Adipose tissue (tissue), 3 donors: ENCODE results near the gene MMP11. TPM values are rescaled to one million over a fixed set of nuclear protein-coding genes. Genes with fewer than 3 reads are reported as not detected.

ENCODE experiments used
- H3K27ac ChIP-seq: one replicate; pipeline ENCODE4 v1.5.1; 2013; ENCODE audit warnings: low read depth, low read length
- WGBS, 3 donors: extraction: QIAGEN DNeasy Blood & Tissue Kit; methylation state at CpG; one replicate each; pipeline ENCODE4 v1.1.7; 2013; 5-methylcytosine and 5-hydroxymethylcytosine counted together
- polyA plus RNA-seq, 3 donors: library from polyadenylated mRNA; stranded (reverse); fragments of 200-250 nt; gene quantifications; one replicate each; pipeline ENCODE4 v1.2.3, GENCODE V29; 2013
- donor health status: healthy with polysubstance abuse.
- donor health status: Bipolar disorder and iron deficiency.
- donor health status: healthy.

The MMP11 gene
- polyA plus RNA-seq, 3 donors: 0.66 to 1.9 (median 1.6) TPM

- no peak overlapping the region for H3K27ac ChIP-seq
- WGBS, 3 donors: 85 to 91% (median 87%) methylated on average over 11 of the region's 11 CpGs
Measured at GRCh38 chr22:23777776-23778576, 5.3 kb downstream of the MMP11 start.

DNA sequence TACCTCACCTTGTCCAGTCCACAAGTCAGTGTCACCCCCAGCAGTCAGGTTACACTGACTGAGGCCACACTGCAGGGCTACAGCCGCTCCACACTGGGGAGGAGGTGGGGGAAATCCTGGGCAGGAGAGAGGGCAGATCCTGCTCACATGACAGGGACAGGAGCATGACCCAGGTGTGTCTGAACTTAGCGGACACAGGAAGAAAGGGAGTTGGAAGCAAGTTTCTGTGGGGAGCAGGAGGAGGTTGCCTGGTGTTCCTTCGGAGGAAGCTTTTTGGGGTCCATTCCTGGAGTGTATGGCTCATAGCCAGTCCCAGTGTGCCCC lies 5.9 kb downstream of the MMP11 start:
- no peak overlapping the region for H3K27ac ChIP-seq
- WGBS, 3 donors: 82 to 86% (median 86%) methylated on average over 3 of the region's 3 CpGs

DNA sequence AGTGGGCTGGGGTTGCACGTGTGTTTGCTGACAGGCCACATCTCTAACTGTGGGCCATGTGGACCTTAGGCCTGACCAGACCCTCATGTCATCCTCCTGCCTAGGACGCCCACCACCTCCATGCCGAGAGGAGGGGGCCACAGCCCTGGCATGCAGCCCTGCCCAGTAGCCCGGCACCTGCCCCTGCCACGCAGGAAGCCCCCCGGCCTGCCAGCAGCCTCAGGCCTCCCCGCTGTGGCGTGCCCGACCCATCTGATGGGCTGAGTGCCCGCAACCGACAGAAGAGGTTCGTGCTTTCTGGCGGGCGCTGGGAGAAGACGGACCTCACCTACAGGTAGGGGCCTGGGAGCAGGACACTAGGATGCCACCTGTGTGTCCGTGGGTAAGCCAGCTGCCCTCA lies 6.4 kb downstream of the MMP11 start:
- 87 to 95% (median 91%) methylated on average over 16 of the region's 16 CpGs for WGBS, 3 donors
- no peak overlapping the region for H3K27ac ChIP-seq

- H3K27ac ChIP-seq: no peak overlapping the region
- WGBS, 3 donors: 88 to 95% (median 93%) methylated on average over 5 of the region's 5 CpGs
Measured at GRCh38 chr22:23779731-23780130, 7.1 kb downstream of the MMP11 start.

DNA sequence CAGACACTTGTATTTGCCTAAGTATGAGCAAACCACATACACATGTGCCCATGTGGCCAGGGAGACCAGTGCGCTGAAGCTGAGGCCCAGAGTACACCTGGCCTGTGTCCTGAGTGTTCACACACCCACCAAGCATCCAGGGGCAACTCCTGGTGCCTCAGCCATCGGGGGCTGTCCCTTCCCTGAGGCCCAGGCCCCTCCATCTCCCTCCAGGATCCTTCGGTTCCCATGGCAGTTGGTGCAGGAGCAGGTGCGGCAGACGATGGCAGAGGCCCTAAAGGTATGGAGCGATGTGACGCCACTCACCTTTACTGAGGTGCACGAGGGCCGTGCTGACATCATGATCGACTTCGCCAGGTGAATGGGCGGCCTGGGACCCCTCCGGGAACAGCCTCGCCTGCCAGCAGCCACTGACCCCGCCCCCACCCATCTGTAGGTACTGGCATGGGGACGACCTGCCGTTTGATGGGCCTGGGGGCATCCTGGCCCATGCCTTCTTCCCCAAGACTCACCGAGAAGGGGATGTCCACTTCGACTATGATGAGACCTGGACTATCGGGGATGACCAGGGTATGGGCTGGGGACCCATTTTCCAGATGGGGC lies 7.6 kb downstream of the MMP11 start:
- H3K27ac ChIP-seq: no peak overlapping the region
- 90 to 94% (median 92%) methylated on average over 20 of the region's 20 CpGs for WGBS, 3 donors

GRCh38 chr22:23781065-23781464 lies 8.4 kb downstream of the MMP11 start:
- H3K27ac ChIP-seq: no peak overlapping the region

DNA sequence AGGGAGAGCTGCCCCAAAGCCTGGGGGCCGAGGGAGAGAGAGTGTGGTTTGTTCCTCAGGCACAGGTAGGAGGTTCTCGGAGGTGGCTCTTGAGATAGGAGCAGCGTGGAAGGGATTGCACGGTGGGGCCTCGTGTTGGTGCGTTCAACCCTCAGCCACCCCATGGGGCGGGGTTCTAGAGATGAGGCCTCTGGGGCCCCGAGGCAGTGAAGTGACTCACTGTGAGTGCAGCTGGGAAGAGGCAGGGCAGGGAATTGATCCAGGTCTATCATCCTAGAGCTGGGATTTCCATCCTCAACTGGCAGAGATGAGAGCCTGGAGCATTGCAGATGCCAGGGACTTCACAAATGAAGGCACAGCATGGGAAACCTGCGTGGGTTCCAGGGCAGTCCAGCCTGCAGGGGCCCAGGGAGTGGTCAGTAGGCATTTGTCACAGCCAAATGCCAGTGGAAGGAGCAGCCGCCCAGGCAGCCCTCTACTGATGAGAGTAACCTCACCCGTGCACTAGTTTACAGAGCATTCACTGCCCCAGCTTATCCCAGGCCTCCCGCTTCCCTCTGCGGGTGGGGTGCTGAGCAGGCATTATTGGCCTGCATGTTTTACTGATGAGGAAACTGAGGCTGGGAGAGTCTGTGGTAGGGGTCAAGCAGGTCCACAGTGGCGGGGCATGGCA lies 9.0 kb downstream of the MMP11 start:
- H3K27ac ChIP-seq: no peak overlapping the region
- WGBS, 3 donors: 75 to 86% (median 76%) methylated on average over 14 of the region's 14 CpGs

More at GRCh38 chr22:23781065-23781464, 8.4 kb downstream of the MMP11 start:
- 82 to 92% (median 85%) methylated on average over 15 of the region's 15 CpGs for WGBS, 3 donors

- 91 to 96% (median 95%) methylated on average over 15 to 16 of the region's 16 CpGs for WGBS, 3 donors
- no peak overlapping the region for H3K27ac ChIP-seq
Measured at GRCh38 chr22:23782252-23782651, 9.6 kb downstream of the MMP11 start.

- WGBS, 3 donors: 90 to 100% (median 100%) methylated on average over 1 of the region's 1 CpG
- H3K27ac ChIP-seq: no peak overlapping the region
Measured at GRCh38 chr22:23782703-23783102, 10.1 kb downstream of the MMP11 start.

DNA sequence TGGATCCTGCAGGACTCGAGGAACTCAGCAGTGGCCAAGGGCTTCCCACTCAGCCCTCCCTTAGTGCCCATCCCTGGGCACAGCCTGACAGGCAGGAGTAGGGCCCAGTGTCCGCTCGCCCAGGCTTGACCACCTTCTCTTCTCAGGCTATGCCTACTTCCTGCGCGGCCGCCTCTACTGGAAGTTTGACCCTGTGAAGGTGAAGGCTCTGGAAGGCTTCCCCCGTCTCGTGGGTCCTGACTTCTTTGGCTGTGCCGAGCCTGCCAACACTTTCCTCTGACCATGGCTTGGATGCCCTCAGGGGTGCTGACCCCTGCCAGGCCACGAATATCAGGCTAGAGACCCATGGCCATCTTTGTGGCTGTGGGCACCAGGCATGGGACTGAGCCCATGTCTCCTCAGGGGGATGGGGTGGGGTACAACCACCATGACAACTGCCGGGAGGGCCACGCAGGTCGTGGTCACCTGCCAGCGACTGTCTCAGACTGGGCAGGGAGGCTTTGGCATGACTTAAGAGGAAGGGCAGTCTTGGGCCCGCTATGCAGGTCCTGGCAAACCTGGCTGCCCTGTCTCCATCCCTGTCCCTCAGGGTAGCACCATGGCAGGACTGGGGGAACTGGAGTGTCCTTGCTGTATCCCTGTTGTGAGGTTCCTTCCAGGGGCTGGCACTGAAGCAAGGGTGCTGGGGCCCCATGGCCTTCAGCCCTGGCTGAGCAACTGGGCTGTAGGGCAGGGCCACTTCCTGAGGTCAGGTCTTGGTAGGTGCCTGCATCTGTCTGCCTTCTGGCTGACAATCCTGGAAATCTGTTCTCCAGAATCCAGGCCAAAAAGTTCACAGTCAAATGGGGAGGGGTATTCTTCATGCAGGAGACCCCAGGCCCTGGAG lies 10.9 kb downstream of the MMP11 start:
- 74 to 83% (median 83%) methylated on average over 15 of the region's 15 CpGs for WGBS, 3 donors
- H3K27ac ChIP-seq: no peak overlapping the region

GRCh38 chr22:23784215-23784732 lies 11.6 kb downstream of the MMP11 start:
- no peak overlapping the region for H3K27ac ChIP-seq
- WGBS, 3 donors: 52 to 67% (median 53%) methylated on average over 8 of the region's 8 CpGs

DNA sequence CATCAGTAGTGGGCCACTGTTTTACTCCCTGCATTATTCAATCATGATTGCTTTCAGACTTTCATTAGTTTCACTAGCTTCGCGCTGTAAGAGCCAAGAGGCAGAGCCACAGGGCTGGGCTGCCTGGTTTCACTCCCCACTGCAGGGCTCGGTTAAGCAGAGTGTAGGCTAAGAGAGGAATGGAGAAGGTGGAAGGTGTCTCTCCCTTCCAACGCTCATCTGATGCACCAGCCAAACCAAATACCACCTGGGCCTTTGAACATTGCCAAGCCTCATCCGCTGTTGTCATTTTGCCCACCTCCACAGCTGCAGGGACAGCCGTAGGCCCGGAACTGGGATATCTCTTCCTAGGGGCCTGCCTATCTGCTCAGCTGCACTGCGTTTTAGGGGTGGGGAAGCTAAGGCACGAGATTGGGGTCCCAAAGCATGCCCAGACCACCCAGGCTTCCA lies 13.6 kb downstream of the MMP11 start:
- 41 to 53% (median 48%) methylated on average over 9 of the region's 9 CpGs for WGBS, 3 donors
- no peak overlapping the region for H3K27ac ChIP-seq

GRCh38 chr22:23786752-23787599 lies 14.3 kb downstream of the MMP11 start, which contains the start of gene SMARCB1:
Gene SMARCB1, plus strand, starts transcription at chr22:23786966. Its CDS starts 204 bp downstream, at chr22:23787170.
- H3K27ac ChIP-seq: peak within 1 kb of the TSS; percentile 83
- WGBS, 3 donors: 0 to 1% (median 0%) methylated on average over 76 to 97 of the region's 97 CpGs

DNA sequence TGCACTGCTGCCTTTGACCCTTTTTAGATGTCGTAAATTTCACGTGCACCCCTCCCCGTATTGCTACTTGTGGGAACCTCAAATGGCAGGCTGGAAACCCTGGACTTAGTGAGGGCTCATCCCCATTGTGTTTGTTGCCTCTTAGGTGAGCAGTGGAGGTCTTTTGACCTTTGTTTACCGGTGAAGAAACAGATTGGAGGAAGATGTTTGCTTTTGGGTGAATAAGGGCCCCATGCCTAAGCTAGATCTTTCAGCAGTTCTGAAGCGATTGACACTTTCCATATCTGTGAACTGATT lies 14.9 kb downstream of the MMP11 start:
- H3K27ac ChIP-seq: no peak overlapping the region
- 1 to 5% (median 3%) methylated on average over 5 of the region's 5 CpGs for WGBS, 3 donors

GRCh38 chr22:23787910-23788309 lies 15.3 kb downstream of the MMP11 start:
- H3K27ac ChIP-seq: no peak overlapping the region
- WGBS, 3 donors: 58 to 66% (median 61%) methylated on average over 3 of the region's 3 CpGs

GRCh38 chr22:23789121-23789520 lies 16.5 kb downstream of the MMP11 start:
- 38 to 88% (median 83%) methylated on average over 4 of the region's 4 CpGs for WGBS, 3 donors
- H3K27ac ChIP-seq: no peak overlapping the region

DNA sequence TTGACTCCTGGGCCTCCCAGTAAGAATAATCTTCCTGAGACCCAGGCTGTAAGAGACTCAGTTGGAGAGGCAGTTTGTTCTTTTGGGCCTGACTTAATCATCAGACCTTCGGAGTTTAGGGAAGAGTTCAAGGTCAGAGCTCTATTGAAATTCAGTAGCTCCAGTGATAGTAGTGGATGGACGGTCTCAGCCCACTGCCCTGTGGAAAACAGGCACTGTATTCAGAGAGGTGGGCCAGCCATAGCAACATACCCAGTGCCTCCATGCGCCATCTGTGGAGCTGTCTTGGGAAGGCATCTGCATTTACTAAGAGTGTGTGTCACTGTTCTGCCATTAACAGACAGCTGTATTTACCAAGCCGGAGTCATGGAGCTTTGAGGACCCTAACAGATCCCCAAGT lies 17.0 kb downstream of the MMP11 start:
- 59 to 90% (median 89%) methylated on average over 4 of the region's 4 CpGs for WGBS, 3 donors
- no peak overlapping the region for H3K27ac ChIP-seq
